PC-3 (cell line): Measurements from ENCODE around the gene CNTNAP2. TPM values are rescaled to one million over a fixed set of nuclear protein-coding genes. Genes with fewer than 3 reads are reported as not detected.

Experiments used
- ATAC-seq: fragments of 200-7000 bp; cut with Tn5 transposase; 2 replicates; pipeline ENCODE4 v1.9.1; 2020; ENCODE audit warnings: mild to moderate bottlenecking, moderate library complexity
- BruUV-seq: library from RNA; stranded (reverse); fragments of 400-500 nt; replicated peaks from 2 replicates; lab custom pipeline; 2021; lab: Mats Ljungman, UMichigan
- CTCF ChIA-PET: fragments of 300-600 bp; sonication (Branson Sonifier 250); formaldehyde crosslinking; loops from one replicate; lab custom pipeline; 2022; ENCODE audit warnings: antibody characterized with exemption; lab: Charles Lee
- POLR2A ChIA-PET: fragments of 300-600 bp; sonication (Branson Sonifier 250); formaldehyde crosslinking; loops from one replicate; lab custom pipeline; 2022; ENCODE audit warnings: antibody characterized with exemption; ENCODE audit not compliant: unreplicated experiment; lab: Charles Lee
- DNase-seq: peaks from one replicate; pipeline ENCODE4 v3.0.0-alpha.2; 2015
- H2AFZ ChIP-seq: fragments of 300-600 bp; sonication (generic); 2 replicates; pipeline ENCODE4 v1.6.0; 2016; ENCODE audit warnings: antibody characterized with exemption, low read length
- H3F3A ChIP-seq: fragments of 300-600 bp; sonication (generic); one replicate; pipeline ENCODE4 v1.6.0; 2017; ENCODE audit warnings: antibody characterized with exemption, low read length, control low read depth, mild to moderate bottlenecking; ENCODE audit not compliant: unreplicated experiment
- H3K27ac ChIP-seq: fragments of 300-600 bp; sonication (generic); 2 replicates; pipeline ENCODE4 v1.5.1; 2016; ENCODE audit warnings: mild to moderate bottlenecking, low read length
- H3K27me3 ChIP-seq: fragments of 300-600 bp; sonication (generic); 2 replicates; pipeline ENCODE4 v1.6.1; 2016; ENCODE audit warnings: low read length, mixed read lengths
- H3K36me3 ChIP-seq: fragments of 300-600 bp; sonication (generic); 2 replicates; pipeline ENCODE4 v1.6.1; 2016; ENCODE audit warnings: low read depth, mixed run types, low read length, mixed read lengths
- H3K4me1 ChIP-seq: fragments of 300-600 bp; sonication (generic); 2 replicates; pipeline ENCODE4 v1.5.1; 2016; ENCODE audit warnings: low read length; ENCODE audit not compliant: insufficient read depth
- H3K4me2 ChIP-seq: fragments of 300-600 bp; sonication (generic); 2 replicates; pipeline ENCODE4 v1.6.0; 2016; ENCODE audit warnings: low read length
- H3K4me3 ChIP-seq: fragments of 300-600 bp; sonication (generic); 2 replicates; pipeline ENCODE4 v1.5.1; 2016; ENCODE audit warnings: mild to moderate bottlenecking, low read length, mixed read lengths
- H3K79me2 ChIP-seq: fragments of 300-600 bp; sonication (generic); 2 replicates; pipeline ENCODE4 v1.6.1; 2017; ENCODE audit warnings: low read length, mixed read lengths
- H3K9ac ChIP-seq: fragments of 300-600 bp; sonication (generic); 2 replicates; pipeline ENCODE4 v1.6.0; 2016; ENCODE audit warnings: mild to moderate bottlenecking, low read length
- H3K9me2 ChIP-seq: fragments of 300-600 bp; sonication (generic); replicated peaks from 2 replicates; pipeline ENCODE4 v1.6.1; 2016; ENCODE audit warnings: mixed run types, low read length, mixed read lengths
- H3K9me3 ChIP-seq: fragments of 300-600 bp; sonication (generic); 2 replicates; pipeline ENCODE4 v1.6.1; 2016; ENCODE audit warnings: low read length, mixed read lengths
- H4K20me1 ChIP-seq: fragments of 300-600 bp; sonication (generic); 2 replicates; pipeline ENCODE4 v1.6.1; 2016; ENCODE audit warnings: low read length, mixed read lengths
- EZH2 ChIP-seq: fragments of 300-600 bp; sonication (generic); IDR thresholded peaks from one replicate; pipeline ENCODE4 v1.6.1; 2017; ENCODE audit warnings: antibody characterized with exemption, mild to moderate bottlenecking, low read length; ENCODE audit not compliant: unreplicated experiment
- EZH2phosphoT487 ChIP-seq: fragments of 300-600 bp; sonication (generic); IDR thresholded peaks from 2 replicates; pipeline ENCODE4 v1.6.1; 2018; ENCODE audit warnings: mild to moderate bottlenecking, antibody characterized with exemption, low read length, borderline replicate concordance
- intact Hi-C: fragments of 100-400 bp; cut with micrococcal nuclease; formaldehyde crosslinking; loops from 2 replicates; pipeline ENCODE4 v1.9.0; 2023
- total RNA-seq: library from RNA; depleted of rRNA; stranded (reverse); fragments of >200 nt; gene quantifications from 2 replicates; pipeline ENCODE4 v1.2.3, GENCODE V29; 2014
- TF ChIP-seq, protein P1 (sequence below): fragments of 300-600 bp; sonication (generic); conservative IDR thresholded peaks from 2 replicates; pipeline ENCODE4 v1.5.1; 2017; ENCODE audit warnings: antibody characterized with exemption, low read depth, mild to moderate bottlenecking, low read length

CNTNAP2 gene
- total RNA-seq, 1 experiment from 2014 or later, result 1.5 TPM

DNA sequence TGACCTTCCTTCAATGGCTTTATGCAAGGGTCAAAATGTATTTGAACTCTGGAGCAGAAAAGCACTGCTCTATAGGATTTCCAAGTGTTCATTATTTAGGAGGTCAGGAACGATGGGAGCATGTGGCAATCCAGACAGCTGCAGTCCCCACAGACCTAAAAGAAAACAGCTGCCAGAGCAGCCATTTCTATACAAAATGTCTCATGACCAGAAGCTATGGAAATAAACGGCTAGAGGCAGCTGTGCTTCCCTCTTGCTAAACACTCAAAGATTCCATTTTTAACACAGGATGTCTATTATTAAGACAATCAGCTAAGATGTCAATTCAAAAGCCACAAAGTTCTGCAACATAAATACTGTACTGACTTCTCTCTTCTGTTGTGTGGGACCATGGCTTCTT, 1594.8 kb downstream of the CNTNAP2 start:
- Histone ChIP-seq H3K4me2 (no peak overlapping the region), H3F3A (no peaks in the 10 kb centered on the region), H3K9me2 (no peaks in the 10 kb centered on the region), H3K9ac (no peak overlapping the region), H3K9me3 (peaks cover 6% of the 10 kb centered on the region; the same call in 1 of the 2 replicates), H3K4me1 (no peaks in the 10 kb centered on the region), H3K4me3 (no peak overlapping the region), H2AFZ (no peak overlapping the region), H3K79me2 (no peaks in the 10 kb centered on the region), H3K27me3 (no peaks in the 10 kb centered on the region), H3K36me3 (no peaks in the 10 kb centered on the region), H4K20me1 (no peaks in the 10 kb centered on the region), H3K27ac (no peak overlapping the region)
- DNase-seq, result no peak
- BruUV-seq, result no TSS peak
- CTCF ChIA-PET, result no interaction called here
- POLR2A ChIA-PET, result no interaction called here
- TF ChIP-seq EZH2 (no peak), EZH2phosphoT487 (no peak)
- TF ChIP-seq, protein P1, sequence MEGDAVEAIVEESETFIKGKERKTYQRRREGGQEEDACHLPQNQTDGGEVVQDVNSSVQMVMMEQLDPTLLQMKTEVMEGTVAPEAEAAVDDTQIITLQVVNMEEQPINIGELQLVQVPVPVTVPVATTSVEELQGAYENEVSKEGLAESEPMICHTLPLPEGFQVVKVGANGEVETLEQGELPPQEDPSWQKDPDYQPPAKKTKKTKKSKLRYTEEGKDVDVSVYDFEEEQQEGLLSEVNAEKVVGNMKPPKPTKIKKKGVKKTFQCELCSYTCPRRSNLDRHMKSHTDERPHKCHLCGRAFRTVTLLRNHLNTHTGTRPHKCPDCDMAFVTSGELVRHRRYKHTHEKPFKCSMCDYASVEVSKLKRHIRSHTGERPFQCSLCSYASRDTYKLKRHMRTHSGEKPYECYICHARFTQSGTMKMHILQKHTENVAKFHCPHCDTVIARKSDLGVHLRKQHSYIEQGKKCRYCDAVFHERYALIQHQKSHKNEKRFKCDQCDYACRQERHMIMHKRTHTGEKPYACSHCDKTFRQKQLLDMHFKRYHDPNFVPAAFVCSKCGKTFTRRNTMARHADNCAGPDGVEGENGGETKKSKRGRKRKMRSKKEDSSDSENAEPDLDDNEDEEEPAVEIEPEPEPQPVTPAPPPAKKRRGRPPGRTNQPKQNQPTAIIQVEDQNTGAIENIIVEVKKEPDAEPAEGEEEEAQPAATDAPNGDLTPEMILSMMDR, result no peak
- ATAC-seq, result no peak
- intact Hi-C loops, result no loop called here

DNA sequence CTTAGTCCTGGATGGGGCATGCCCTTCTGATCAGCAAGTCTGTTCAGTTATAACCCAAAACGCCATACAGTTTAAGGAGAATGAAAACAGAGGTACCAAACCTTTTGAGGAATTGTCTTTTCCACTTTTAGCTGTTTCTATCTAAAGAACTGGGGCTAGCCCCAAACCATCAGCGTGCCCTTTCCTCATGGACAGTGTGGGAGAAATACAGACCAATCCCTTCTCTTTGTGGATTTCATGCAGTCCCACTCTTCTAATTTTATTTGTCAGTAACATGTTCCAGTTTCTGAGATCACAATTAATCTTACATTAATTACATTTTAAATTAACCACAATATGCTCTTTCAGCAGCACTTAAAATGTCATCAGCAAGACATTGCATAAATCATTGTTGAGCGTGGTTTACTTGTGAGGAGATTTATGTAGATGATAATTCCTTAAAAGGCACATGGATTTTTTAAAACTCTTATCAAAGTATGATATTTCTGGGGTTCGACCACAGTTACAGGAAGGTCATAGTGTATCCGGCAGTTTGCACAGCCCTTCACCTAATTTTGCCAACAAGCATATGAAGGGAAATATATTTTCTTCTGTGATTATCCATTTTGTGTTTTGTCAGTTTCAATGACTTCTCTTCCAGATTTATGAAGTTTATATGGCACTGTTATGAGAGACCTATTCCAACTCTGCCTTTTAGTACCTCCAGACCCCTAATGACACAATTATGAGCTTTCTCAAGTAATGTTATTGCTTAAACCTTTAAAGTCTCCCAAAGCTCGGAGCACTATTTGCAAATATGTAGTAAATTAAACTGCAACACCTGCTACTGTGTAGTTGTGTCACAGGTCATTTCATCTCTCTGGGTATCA, 1605.6 kb downstream of the CNTNAP2 start:
- no peaks in the 10 kb centered on the region for H3K4me1 ChIP-seq
- no peak for DNase-seq
- no peaks in the 10 kb centered on the region for H3K9me3 ChIP-seq
- H3K4me2 ChIP-seq, result no peak overlapping the region
- no peaks in the 10 kb centered on the region for H3K79me2 ChIP-seq
- H3K27ac ChIP-seq, result no peak overlapping the region
- no peak for ATAC-seq
- no peaks in the 10 kb centered on the region for H4K20me1 ChIP-seq
- BruUV-seq, result no TSS peak
- CTCF ChIA-PET, result no interaction called here
- no peak overlapping the region for H3K4me3 ChIP-seq
- TF ChIP-seq EZH2phosphoT487 (no peak), EZH2 (no peak)
- TF ChIP-seq, protein P1, result no peak
- POLR2A ChIA-PET, result no interaction called here
- H3K27me3 ChIP-seq, result no peaks in the 10 kb centered on the region
- H3K9ac ChIP-seq, result no peak overlapping the region
- no peak overlapping the region for H2AFZ ChIP-seq
- H3F3A ChIP-seq, result no peaks in the 10 kb centered on the region
- intact Hi-C loops, result no loop called here
- H3K36me3 ChIP-seq, result no peaks in the 10 kb centered on the region
- no peaks in the 10 kb centered on the region for H3K9me2 ChIP-seq

DNA sequence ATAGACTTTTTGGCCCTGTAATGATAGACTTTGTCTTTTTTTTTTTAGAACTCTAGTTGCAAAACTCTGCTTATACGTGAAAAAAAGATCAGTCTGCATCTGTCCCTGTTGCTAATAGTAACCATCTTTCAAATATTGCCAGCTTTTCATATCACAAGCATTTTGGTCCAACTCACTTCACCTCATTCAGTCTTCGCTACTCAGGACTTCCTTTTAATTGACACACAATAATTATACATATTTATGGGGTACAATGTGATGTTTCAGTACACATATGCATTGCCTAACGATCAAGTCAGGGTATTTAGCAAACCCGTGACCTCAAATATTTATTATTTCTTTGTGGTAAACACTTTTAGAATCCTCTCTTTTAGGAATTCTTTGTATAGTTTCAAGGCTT, 1606.9 kb downstream of the CNTNAP2 start:
- no peaks in the 10 kb centered on the region for H3K79me2 ChIP-seq
- H3K4me2 ChIP-seq, result no peak overlapping the region
- POLR2A ChIA-PET, result no interaction called here
- no peak overlapping the region for H3K9ac ChIP-seq
- H3K27ac ChIP-seq, result no peak overlapping the region
- BruUV-seq, result no TSS peak
- no peaks in the 10 kb centered on the region for H4K20me1 ChIP-seq
- no peak overlapping the region for H2AFZ ChIP-seq
- intact Hi-C loops, result no loop called here
- no peaks in the 10 kb centered on the region for H3K9me3 ChIP-seq
- CTCF ChIA-PET, result no interaction called here
- H3K4me3 ChIP-seq, result no peak overlapping the region
- H3F3A ChIP-seq, result no peaks in the 10 kb centered on the region
- no peaks in the 10 kb centered on the region for H3K9me2 ChIP-seq
- no peaks in the 10 kb centered on the region for H3K27me3 ChIP-seq
- ATAC-seq, result no peak
- H3K4me1 ChIP-seq, result no peaks in the 10 kb centered on the region
- DNase-seq, result no peak
- no peaks in the 10 kb centered on the region for H3K36me3 ChIP-seq
- TF ChIP-seq EZH2, result no peak
- TF ChIP-seq, protein P1, result no peak
- no peak for TF ChIP-seq EZH2phosphoT487
